ENCODE results near the gene AK9. TPM values are rescaled to one million over a fixed set of nuclear protein-coding genes. Genes with fewer than 3 reads are reported as not detected.

The AK9 gene
- total and polyA plus RNA-seq, 2 of the 4 experiments (the other 2 are of a cell fraction): 1.7 to 1.8 TPM

DNA sequence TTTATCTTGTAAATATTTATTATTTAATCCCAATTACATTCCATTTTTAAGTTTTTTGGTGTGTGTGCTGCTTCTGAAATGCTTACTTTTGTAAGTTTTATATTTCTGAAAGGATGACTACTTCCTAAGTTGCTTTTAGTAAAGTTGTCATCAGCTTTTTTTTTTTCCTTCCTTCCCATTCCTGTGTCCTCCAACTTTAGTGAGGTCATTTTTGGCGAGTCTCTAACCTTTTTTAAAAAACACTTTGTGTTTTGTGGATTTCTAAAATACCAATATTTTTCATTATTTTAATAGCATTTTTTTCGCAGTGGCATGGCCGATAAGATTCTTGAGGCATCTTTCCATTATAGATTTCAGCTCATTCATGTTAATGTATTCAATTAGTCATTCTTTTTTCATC is 31.0 kb upstream of the AK9 start:
- Histone ChIP-seq H4K8ac (ENCODE audit: low read depth in 2 of 2, low read length in 2 of 2) (no peak overlapping the region), H3K14ac (replicated peaks; ENCODE audit: low read depth, low read length) (no peak overlapping the region), H3K4me2 (ENCODE audit: low read depth, low read length) (no peak overlapping the region), H3K23ac (ENCODE audit: low read depth, low read length) (no peak overlapping the region), H3K56ac (ENCODE audit: extremely low read depth, insufficient read depth, low read length) (no peak overlapping the region), H3K27me3 (ENCODE audit: control insufficient read depth, insufficient read depth, low read length) (no peaks in the 10 kb centered on the region), H4K20me1 (ENCODE audit: insufficient read depth, low read length) (no peaks in the 10 kb centered on the region), H3K79me1 (ENCODE audit: low read depth in 1 of 2, low read length in 2 of 2) (no peaks in the 10 kb centered on the region), H3K9ac (ENCODE audit: low read depth, low read length) (no peak overlapping the region), H3K18ac (ENCODE audit: low read depth, low read length) (no peak overlapping the region), H2BK5ac (ENCODE audit: low read depth, low read length, poor library complexity, severe bottlenecking) (no peak overlapping the region), H3K4ac (ENCODE audit: low read depth, low read length) (no peak overlapping the region), H2AK5ac (ENCODE audit: low read depth, low read length) (no peak overlapping the region), H4K91ac (ENCODE audit: insufficient read depth, low read depth, low read length) (no peak overlapping the region), H3K9me3 (ENCODE audit: control insufficient read depth, insufficient read depth, low read length) (no peaks in the 10 kb centered on the region), H3K4me3 (ENCODE audit: insufficient read depth, low read depth, low read length) (no peak overlapping the region), H2BK20ac (ENCODE audit: low read depth, low read length) (no peak overlapping the region), H2AK9ac (replicated peaks; ENCODE audit: low read depth, low read length, poor library complexity) (no peak overlapping the region), H3K27ac (ENCODE audit: insufficient read depth, low read length) (no peak overlapping the region), H3K9me1 (ENCODE audit: insufficient read depth, low read length) (no peaks in the 10 kb centered on the region), H2BK120ac (ENCODE audit: low read depth, low read length) (no peak overlapping the region), H3K36me3 (ENCODE audit: control insufficient read depth, insufficient read depth, low read length) (no peaks in the 10 kb centered on the region; the same call in 1 of the 2 replicates), H2BK15ac (ENCODE audit: low read depth, low read length) (no peak overlapping the region), H4K5ac (ENCODE audit: low read depth, low read length) (no peak overlapping the region), H3K4me1 (ENCODE audit: control insufficient read depth, insufficient read depth, low read length) (no peaks in the 10 kb centered on the region), H2AFZ (replicated peaks; ENCODE audit: low read length, poor library complexity) (no peak overlapping the region)
- ChIA-PET POLR2A (ENCODE audit: unreplicated experiment) (no interaction called here), CTCF (interaction anchor here (0.9 to 1.2 kb wide), 2 partner anchors 9 to 318 kb away, joined by 3 to 4 read pairs; no protein-coding TSS in a partner anchor)
- no peak for TF ChIP-seq RAD21 (IDR thresholded peaks at IDR 0.05; ENCODE audit: low read length)
- no peak for TF ChIP-seq RCOR1 (IDR thresholded peaks at IDR 0.05; ENCODE audit: insufficient replicate concordance, low read length)
- no peak for TF ChIP-seq MAFK (IDR thresholded peaks at IDR 0.05; ENCODE audit: low read depth, low read length)
- TF ChIP-seq CEBPB (IDR thresholded peaks at IDR 0.05; ENCODE audit: low read depth, low read length): no peak
- TF ChIP-seq RFX5 (IDR thresholded peaks at IDR 0.05; ENCODE audit: low read depth, low read length): no peak
- no peak for TF ChIP-seq POLR2A (IDR thresholded peaks at IDR 0.05; ENCODE audit: low read depth, low read length)
- TF ChIP-seq, protein P1, sequence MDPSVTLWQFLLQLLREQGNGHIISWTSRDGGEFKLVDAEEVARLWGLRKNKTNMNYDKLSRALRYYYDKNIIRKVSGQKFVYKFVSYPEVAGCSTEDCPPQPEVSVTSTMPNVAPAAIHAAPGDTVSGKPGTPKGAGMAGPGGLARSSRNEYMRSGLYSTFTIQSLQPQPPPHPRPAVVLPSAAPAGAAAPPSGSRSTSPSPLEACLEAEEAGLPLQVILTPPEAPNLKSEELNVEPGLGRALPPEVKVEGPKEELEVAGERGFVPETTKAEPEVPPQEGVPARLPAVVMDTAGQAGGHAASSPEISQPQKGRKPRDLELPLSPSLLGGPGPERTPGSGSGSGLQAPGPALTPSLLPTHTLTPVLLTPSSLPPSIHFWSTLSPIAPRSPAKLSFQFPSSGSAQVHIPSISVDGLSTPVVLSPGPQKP (IDR thresholded peaks at IDR 0.05; ENCODE audit: borderline replicate concordance, low read depth, low read length): no peak
- TF ChIP-seq NFE2L2 (IDR thresholded peaks at IDR 0.05; ENCODE audit: low read depth, low read length): no peak
- TF ChIP-seq, protein P2, sequence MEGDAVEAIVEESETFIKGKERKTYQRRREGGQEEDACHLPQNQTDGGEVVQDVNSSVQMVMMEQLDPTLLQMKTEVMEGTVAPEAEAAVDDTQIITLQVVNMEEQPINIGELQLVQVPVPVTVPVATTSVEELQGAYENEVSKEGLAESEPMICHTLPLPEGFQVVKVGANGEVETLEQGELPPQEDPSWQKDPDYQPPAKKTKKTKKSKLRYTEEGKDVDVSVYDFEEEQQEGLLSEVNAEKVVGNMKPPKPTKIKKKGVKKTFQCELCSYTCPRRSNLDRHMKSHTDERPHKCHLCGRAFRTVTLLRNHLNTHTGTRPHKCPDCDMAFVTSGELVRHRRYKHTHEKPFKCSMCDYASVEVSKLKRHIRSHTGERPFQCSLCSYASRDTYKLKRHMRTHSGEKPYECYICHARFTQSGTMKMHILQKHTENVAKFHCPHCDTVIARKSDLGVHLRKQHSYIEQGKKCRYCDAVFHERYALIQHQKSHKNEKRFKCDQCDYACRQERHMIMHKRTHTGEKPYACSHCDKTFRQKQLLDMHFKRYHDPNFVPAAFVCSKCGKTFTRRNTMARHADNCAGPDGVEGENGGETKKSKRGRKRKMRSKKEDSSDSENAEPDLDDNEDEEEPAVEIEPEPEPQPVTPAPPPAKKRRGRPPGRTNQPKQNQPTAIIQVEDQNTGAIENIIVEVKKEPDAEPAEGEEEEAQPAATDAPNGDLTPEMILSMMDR (conservative IDR thresholded peaks at IDR 0.05; ENCODE audit: low read depth, low read length): no peak
- TF ChIP-seq SMC3 (IDR thresholded peaks at IDR 0.05; ENCODE audit: low read depth, low read length): no peak
- TF ChIP-seq MAZ (IDR thresholded peaks at IDR 0.05; ENCODE audit: borderline replicate concordance, low read depth, low read length): no peak
- TF ChIP-seq BHLHE40 (IDR thresholded peaks at IDR 0.05; ENCODE audit: low read depth, low read length): no peak
- TF ChIP-seq CHD1 (IDR thresholded peaks at IDR 0.05; ENCODE audit: low read depth, low read length): no peak
- TF ChIP-seq USF2 (IDR thresholded peaks at IDR 0.05; ENCODE audit: low read depth, low read length): no peak
- in situ Hi-C loops (cut with MboI; ENCODE audit: low sequenced_read_pairs): no loop called here
- intact Hi-C loops (cut with micrococcal nuclease): no loop called here
- DNase-seq: no peak
- ATAC-seq (ENCODE audit: low read depth): no peak
- WGBS, 2 experiments (ENCODE audit: extremely low coverage in 2 of 2, insufficient read length in 1 of 2): no CpG with 5 or more reads among the region's 3 CpGs
- BruUV-seq (replicated peaks): no TSS peak
- dilution Hi-C loops (cut with HindIII; ENCODE audit: low sequenced_read_pairs, unreplicated experiment): loop anchor here (25.0 kb wide), 1 partner anchor 315 kb away; no protein-coding TSS in a partner anchor
